GM19240 (cell line): ENCODE data around the gene DCDC2.
"Not testable (repeated sequence)": the region's sequence is repeated elsewhere in the genome, so short reads cannot be mapped to it uniquely, and the experiment has no call there.

Source experiments
- DNase-seq: peaks from one replicate; pipeline ENCODE4 v3.0.0; 2011; ENCODE audit warnings: low spot score; ENCODE audit not compliant: insufficient read length

DCDC2 gene

DNA sequence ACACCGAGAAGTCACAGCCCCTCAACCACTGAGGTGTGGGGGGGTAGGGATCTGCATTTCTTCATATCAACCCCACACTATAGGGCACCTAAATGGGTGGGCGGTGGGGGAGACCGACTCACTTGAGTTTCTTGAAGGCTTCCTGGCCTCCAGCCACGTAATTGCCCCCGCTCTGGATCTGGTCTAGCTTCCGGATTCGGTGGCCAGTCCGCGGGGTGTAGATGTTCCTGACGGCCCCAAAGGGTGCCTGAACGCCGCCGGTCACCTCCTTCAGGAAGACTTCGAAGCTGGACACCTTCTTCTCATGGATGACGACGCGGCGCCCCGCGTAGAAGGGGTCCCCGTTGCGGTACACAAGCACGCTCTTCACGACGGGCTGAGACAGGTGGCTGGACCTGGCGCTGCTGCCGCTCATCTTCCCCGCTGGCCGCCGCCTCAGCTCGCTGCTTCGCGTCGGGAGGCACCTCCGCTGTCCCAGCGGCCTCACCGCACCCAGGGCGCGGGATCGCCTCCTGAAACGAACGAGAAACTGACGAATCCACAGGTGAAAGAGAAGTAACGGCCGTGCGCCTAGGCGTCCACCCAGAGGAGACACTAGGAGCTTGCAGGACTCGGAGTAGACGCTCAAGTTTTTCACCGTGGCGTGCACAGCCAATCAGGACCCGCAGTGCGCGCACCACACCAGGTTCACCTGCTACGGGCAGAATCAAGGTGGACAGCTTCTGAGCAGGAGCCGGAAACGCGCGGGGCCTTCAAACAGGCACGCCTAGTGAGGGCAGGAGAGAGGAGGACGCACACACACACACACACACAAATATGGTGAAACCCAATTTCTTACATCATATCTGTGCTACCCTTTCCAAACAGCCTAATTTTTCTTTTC lies at the start of gene DCDC2:
Gene DCDC2, minus strand, starts transcription at position 724 of the 883 bp plus-strand sequence. Its CDS starts 309 bp downstream, at position 415.
- DNase-seq, result no peak

DNA sequence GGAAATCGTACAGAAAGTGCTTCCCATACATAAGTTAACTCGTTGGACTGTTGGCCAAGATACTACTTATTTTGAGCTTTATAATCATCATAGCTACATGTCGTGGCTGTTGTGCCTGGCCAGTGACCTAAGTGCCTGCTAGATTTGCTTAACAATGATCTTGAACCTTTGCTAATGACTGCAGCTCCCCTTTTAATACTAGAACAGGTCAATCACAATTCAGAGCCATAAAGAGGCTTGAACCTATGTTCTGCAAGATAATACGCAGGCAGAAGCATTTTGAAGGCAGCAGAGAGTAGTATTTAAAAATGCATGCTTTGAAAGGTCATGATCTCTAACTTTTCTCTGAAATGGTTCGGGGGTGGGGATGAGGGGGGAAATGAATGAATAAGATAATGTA lies 47.4 kb upstream of the DCDC2 start:
- DNase-seq, result no peak

DNA sequence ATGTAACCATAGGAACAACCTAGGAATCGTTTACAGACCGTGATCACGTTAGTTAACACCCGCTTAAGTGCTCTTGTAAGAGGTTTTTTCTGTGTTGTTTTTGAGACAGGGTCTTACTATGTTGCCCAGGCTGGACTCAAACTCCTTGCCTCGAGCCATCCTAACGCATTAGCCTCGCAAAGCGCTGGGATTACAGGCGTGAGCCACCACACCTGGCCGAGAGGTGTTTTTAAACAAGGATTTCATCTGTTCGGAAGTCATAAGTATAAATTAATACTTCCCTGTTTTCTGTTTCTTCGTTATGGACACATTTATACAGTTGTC lies 45.6 kb upstream of the DCDC2 start:
- no peak for DNase-seq

GRCh38 chr6:24402697-24403500 lies 45.0 kb upstream of the DCDC2 start, which contains the start of gene MRS2:
TSS of gene MRS2 (plus strand) at chr6:24402936. CDS start at chr6:24403047, 111 bp downstream.
- DNase-seq, result peak; percentile 73

DNA sequence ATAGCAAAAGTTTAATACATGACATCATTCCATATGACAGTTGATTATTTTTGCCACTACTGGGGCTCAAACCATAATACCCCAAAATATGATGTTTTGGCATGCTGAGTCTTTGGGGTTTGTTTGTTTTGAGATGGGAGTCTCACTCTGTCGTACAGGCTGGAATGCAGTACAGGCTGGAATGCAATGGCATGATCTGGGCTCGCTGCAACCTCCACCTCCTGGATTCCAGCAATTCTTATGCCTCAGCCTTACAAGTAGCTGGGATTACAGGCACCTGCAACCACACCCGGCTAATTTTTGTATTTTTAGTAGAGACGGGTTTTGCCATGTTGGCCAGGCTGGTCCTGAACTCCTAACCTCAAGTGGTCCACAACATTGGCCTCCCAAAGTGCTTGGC lies 43.6 kb upstream of the DCDC2 start:
- DNase-seq, result no peak

GRCh38 chr6:24400045-24401039 lies 42.5 kb upstream of the DCDC2 start:
- DNase-seq, result not testable (repeated sequence)

GRCh38 chr6:24397631-24398030 lies 39.8 kb upstream of the DCDC2 start:
- DNase-seq, result no peak

DNA sequence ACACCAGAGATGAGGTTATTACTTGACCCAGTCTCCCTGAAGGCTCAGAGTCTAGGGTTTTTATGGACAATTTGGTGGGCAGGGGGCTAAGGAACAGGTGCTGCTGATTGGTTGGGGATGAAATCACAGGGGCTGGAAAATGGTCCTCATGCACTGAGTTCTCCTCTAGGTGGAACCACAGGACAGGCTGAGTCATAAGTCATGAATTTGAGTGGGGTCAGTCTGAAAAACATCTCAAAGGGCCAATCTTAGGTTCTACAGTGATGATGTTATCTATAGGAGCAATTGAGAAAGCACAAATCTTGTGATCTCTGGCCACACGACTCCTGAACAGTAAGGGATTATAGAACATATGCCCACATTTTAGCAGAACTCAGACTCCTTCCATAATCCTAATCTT lies 39.0 kb upstream of the DCDC2 start:
- DNase-seq, result no peak

GRCh38 chr6:24394780-24395437 lies 37.0 kb upstream of the DCDC2 start:
- no peak for DNase-seq

- DNase-seq, result no peak
Measured at GRCh38 chr6:24394061-24394779, 36.4 kb upstream of the DCDC2 start.

DNA sequence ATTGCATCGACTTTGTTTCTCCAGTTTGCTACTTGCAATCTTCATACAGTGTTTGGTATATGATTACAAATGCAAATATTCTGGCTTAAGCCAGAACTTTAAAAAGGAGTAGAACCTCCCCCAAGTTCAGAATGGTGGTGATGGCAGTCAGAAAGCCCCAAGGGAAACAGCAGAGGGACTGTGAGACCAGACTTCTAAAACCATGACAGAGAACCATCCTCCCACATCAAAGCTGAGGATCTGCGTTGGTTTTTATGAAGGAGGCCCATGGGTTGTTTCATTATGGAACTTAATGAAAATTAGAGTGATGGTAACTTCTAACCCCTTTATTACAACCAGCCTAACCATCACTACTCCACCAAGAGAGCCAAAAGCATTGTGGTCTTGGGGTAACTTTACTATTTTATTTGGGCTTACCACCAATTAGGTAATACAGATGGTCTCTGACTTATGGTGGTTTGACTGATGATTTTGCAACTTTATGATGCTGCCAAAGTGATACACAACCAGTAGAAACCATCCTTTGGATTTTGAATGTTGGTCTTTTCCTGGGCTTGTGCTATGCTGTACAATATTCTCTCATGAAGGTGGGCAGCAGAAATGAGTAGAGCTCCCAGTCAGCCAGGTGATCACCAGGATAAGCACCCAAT lies 34.0 kb upstream of the DCDC2 start:
- peak; percentile 15 for DNase-seq

DNA sequence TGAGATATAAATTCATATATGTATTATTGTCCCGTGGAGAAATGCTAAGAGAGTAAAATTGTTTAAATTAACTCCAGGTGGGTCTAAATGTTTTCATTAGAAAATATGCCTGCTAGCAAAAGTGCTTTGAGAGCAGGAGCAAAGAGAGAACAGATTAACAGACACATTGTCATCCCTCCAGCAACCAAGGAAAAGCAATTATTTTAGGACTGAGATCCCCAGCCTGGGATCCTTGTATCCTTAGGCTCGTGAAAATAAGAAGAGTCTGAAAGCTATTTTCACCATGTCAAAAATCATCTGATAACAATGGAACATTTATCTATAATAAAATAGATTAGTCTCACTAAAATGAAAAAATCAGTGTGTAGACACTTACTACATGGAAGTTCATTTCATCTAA lies 33.3 kb upstream of the DCDC2 start:
- no peak for DNase-seq

GRCh38 chr6:24387818-24388217 lies 30.0 kb upstream of the DCDC2 start:
- DNase-seq, result no peak

DNA sequence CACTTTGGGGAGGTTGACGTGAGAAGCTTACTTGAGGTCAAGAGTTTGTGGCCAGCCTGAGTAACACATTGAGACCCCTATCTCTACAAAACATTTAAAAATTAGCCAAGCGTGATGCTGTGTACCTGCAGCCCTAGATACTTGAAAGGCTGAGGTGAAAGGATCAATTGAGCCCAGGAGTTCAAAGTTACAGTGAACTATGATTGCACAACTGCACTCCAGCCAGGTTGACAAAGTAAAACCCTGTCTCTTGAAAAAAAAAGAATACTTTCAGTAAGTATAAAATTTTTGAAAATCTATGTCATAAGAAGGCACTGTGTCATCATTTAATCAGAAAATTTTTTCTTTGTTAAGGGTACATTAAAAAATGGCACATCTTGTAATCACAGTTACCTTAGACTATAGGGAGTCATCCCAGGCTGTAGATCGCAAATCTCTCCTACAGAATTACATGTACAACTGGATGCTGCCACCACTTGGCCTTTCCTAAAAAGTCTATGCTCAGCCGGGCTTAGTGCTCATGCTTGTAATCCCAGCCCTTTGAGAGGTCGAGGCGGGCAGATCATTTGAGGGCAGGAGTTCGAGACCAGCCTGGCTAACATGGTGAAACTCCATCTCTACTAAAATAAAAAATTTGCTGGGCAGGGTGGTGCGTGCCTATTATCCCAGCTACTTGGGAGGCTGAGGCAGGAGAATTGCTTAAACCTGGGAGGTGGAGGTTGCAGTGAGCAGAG lies 27.8 kb upstream of the DCDC2 start:
- no peak for DNase-seq

DNA sequence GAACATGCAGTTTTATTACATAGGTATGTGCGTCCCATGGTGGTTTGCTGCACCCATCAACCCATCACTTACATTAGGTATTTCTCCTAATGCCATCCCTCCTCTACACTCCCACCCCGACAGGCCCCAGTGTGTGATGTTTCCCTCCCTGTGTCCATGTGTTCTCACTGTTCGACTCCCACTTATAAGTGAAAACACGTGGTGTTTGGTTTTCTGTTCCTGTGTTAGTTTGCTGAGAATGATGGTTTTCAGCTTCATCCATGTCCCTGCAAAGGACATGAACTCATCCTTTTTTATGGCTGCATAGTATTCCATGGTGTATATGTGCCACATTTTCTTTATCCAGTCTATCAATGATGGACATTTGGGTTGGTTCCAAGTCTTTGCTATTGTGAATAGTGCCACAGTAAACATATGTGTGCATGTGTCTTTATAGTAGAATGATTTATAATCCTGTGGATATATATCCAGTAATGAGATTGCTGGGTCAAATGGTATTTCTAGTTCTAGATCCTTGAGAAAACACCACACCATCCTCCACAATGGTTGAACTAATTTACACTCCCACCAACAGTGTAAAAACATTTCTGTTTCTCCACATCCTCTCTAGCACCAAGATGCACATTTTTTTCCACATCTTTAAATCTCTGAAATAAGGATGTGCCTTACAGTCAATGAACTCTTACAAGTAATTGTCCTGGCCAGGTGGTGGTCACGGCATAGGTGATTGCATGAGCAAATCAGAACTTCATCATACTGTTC lies 26.7 kb upstream of the DCDC2 start:
- DNase-seq, result not testable (repeated sequence)

GRCh38 chr6:24382891-24383494 lies 25.1 kb upstream of the DCDC2 start:
- not testable (repeated sequence) for DNase-seq

GRCh38 chr6:24382220-24382540 lies 24.3 kb upstream of the DCDC2 start:
- no peak for DNase-seq
